Pancreas (tissue), 10 donors: ENCODE results near the gene PROCR. TPM values are rescaled to one million over a fixed set of nuclear protein-coding genes. Genes with fewer than 3 reads are reported as not detected.
"Not testable (repeated sequence)": the region's sequence is repeated elsewhere in the genome, so short reads cannot be mapped to it uniquely, and the experiment has no call there.

Experiments
- ATAC-seq, 4 donors: fragments of 200-7000 bp; cut with Tn5 transposase; one replicate each; pipeline versions ENCODE4 v1.8.0 to v1.9.1; 2020; ENCODE audit warnings: mild to moderate bottlenecking in 4 of 4, moderate library complexity in 4 of 4
- DNase-seq, 6 donors: peaks; one replicate each; pipeline ENCODE4 v3.0.0-alpha.2; 2020
- FAIRE-seq: peaks from 2 replicates; lab custom pipeline; 2012; peaks lifted over from hg19 to GRCh38; lab: Jason Lieb, UNC
- H3K27ac ChIP-seq, 4 donors: fragments of 200-600 bp; sonication (generic); 1 replicate in 3 of 4; 2 replicates in 1 of 4; pipeline versions ENCODE4 v1.5.0 to v1.8.0; 2020
- H3K27me3 ChIP-seq, 4 donors: fragments of 200-600 bp; one replicate each; pipeline ENCODE4 v1.8.0; 2021
- H3K36me3 ChIP-seq, 3 donors: fragments of 200-600 bp; sonication (generic) in 1 of 3; one replicate each; pipeline versions ENCODE4 v1.5.0 to v1.8.0; 2020 to 2021
- H3K4me1 ChIP-seq, 3 donors: fragments of 200-600 bp; one replicate each; pipeline ENCODE4 v1.8.0; 2021
- H3K4me3 ChIP-seq, 4 donors: fragments of 200-600 bp; sonication (generic) in 2 of 4; one replicate each; pipeline versions ENCODE4 v1.5.0 to v1.8.0; 2020 to 2021
- H3K9me3 ChIP-seq, 4 donors: fragments of 200-600 bp; one replicate each; pipeline ENCODE4 v1.8.0; 2021
- CTCF ChIP-seq, 4 donors: fragments of 200-600 bp; sonication (generic) in 3 of 4; IDR thresholded peaks; one replicate each; pipeline versions ENCODE4 v1.5.0 to v1.8.0; 2021; ENCODE audit warnings: antibody characterized with exemption in 4 of 4
- WGBS, 2 donors: extraction: QIAGEN DNeasy Blood & Tissue Kit; methylation state at CpG; one replicate each; pipeline ENCODE4 v1.1.7; 2013; 5-methylcytosine and 5-hydroxymethylcytosine counted together
- intact Hi-C, 3 donors: fragments of 100-400 bp; cut with DNase I; formaldehyde crosslinking; loops; one replicate each; pipeline versions ENCODE4 v1.11.1 to v1.14.2; 2022
- polyA plus RNA-seq, 2 donors: library from polyadenylated mRNA; stranded (reverse); fragments of 200-250 nt; gene quantifications; one replicate each; pipeline ENCODE4 v1.2.3, GENCODE V29; 2013
- total RNA-seq, 6 donors: library from RNA; stranded (reverse); fragmentation: NEBNext Ultra II Directional in 4 of 6; extraction: Animal tissue kit (Norgen Biotek cat#: 25700) in 4 of 6; gene quantifications; one replicate each; pipeline versions ENCODE4 v1.2.1 to v1.2.4, GENCODE V29; 2021 to 2023
- donor health status: healthy with polysubstance abuse.
- donor health status: DM: no; HTN: no; CAD: no; lungs with moderate emphysema.
- donor health status: DM: no; HTN: no; CAD: no.
- donor health status: control.
- donor health status: control.
- donor health status: Bipolar disorder and iron deficiency.
- donor health status: DM: yes; HTN: yes; CAD: no.
- donor health status: DM: no; HTN: no; CAD: no.
- donor health status: DM: no; HTN: no; CAD: no.
- donor health status: DM: yes; HTN: yes; CAD: no.

Gene PROCR
- total and polyA plus RNA-seq, 8 donors = 3.2 to 16.8 (median 10.8) TPM

- 0 to 1% methylated on average over 42 of the region's 42 CpGs for WGBS, 2 donors
- FAIRE-seq (no peak), ATAC-seq (peak; percentile 92 to 96 (median 96)), DNase-seq (peak; percentile 90 to 99 (median 92))
- H3K27ac ChIP-seq = peak within 1 kb of the TSS; percentile 39 to 85 (median 74)
- peaks cover 0 to 24% (median 4%) of the 10 kb centered on the region in 3 donors for H3K4me1 ChIP-seq
- no peak for TF ChIP-seq CTCF (IDR thresholded peaks at IDR 0.05)
- no peaks in the 10 kb centered on the region for H3K9me3 ChIP-seq
- intact Hi-C loops = no loop called here
- peak within 1 kb of the TSS; percentile 58 to 77 (median 66) for H3K4me3 ChIP-seq
- H3K36me3 ChIP-seq = peaks cover 0 to 4% (median 0%) of the 10 kb centered on the region in 3 donors
- no peaks in the 10 kb centered on the region for H3K27me3 ChIP-seq
Measured at GRCh38 chr20:35146920-35147574, 24.8 kb upstream of the PROCR start, which contains the start of gene EDEM2. EDEM2 (minus strand) TSS chr20:35147336; CDS start chr20:35147258, 78 bp downstream.

- intact Hi-C loops, FAIRE-seq, H3K9me3 ChIP-seq, H3K36me3 ChIP-seq, H3K27me3 ChIP-seq: not testable (repeated sequence)
- Histone ChIP-seq H3K4me1 (peaks cover 0 to 24% (median 4%) of the 10 kb centered on the region in 3 donors), H3K4me3 (peak overlapping the region; percentile 58 to 77 (median 66)), H3K27ac (peak overlapping the region; percentile 39 to 85 (median 74))
- DNase-seq (peak in 3 of 6 donors; percentile 16 to 30 (median 27)), ATAC-seq (peak; percentile 12 to 43 (median 30))
- WGBS, 2 donors = 1% methylated on average over 19 of the region's 19 CpGs
Measured at GRCh38 chr20:35147575-35148071, 24.2 kb upstream of the PROCR start.

GRCh38 chr20:35150846-35151579, 20.9 kb upstream of the PROCR start:
- H3K27ac ChIP-seq = no peak overlapping the region
- intact Hi-C loops = no loop called here
- no peak overlapping the region for H3K4me3 ChIP-seq
- no peaks in the 10 kb centered on the region for H3K9me3 ChIP-seq
- no peak for TF ChIP-seq CTCF (IDR thresholded peaks at IDR 0.05)
- H3K27me3 ChIP-seq = no peaks in the 10 kb centered on the region
- ATAC-seq (no peak), DNase-seq (no peak), FAIRE-seq (no peak)
- no peaks in the 10 kb centered on the region for H3K36me3 ChIP-seq
- WGBS, 2 donors = 72 to 73% methylated on average over 6 of the region's 6 CpGs
- H3K4me1 ChIP-seq = peaks cover 0 to 13% (median 3%) of the 10 kb centered on the region in 3 donors

GRCh38 chr20:35151736-35152135, 20.1 kb upstream of the PROCR start:
- peak in 1 of 4 donors; percentile 4 for ATAC-seq
- H3K4me1 ChIP-seq = peaks cover 0 to 11% (median 0%) of the 10 kb centered on the region in 3 donors
- H3K36me3 ChIP-seq = no peaks in the 10 kb centered on the region
- no peaks in the 10 kb centered on the region for H3K27me3 ChIP-seq
- FAIRE-seq = no peak
- no peak overlapping the region for H3K4me3 ChIP-seq
- H3K9me3 ChIP-seq = no peaks in the 10 kb centered on the region
- intact Hi-C loops = no loop called here
- no peak for DNase-seq
- WGBS, 2 donors = 54 to 72% methylated on average over 4 of the region's 4 CpGs
- no peak for TF ChIP-seq CTCF (IDR thresholded peaks at IDR 0.05)
- H3K27ac ChIP-seq = no peak overlapping the region

GRCh38 chr20:35155936-35156335, 15.9 kb upstream of the PROCR start:
- Histone ChIP-seq H3K9me3 (no peaks in the 10 kb centered on the region), H3K27me3 (no peaks in the 10 kb centered on the region), H3K4me3 (no peak overlapping the region), H3K36me3 (no peaks in the 10 kb centered on the region), H3K4me1 (peaks cover 0 to 5% (median 0%) of the 10 kb centered on the region in 3 donors), H3K27ac (no peak overlapping the region)
- no peak for TF ChIP-seq CTCF (IDR thresholded peaks at IDR 0.05)
- DNase-seq (no peak), FAIRE-seq (no peak), ATAC-seq (no peak)
- WGBS, 2 donors = 71 to 78% methylated on average over 2 of the region's 2 CpGs
- intact Hi-C loops = no loop called here
